ENCODE results near the gene RGL3.
A peak's percentile ranks its signal among the peaks of the same experiment; 100 is the strongest.
"Not testable (repeated sequence)": the region's sequence is repeated elsewhere in the genome, so short reads cannot be mapped to it uniquely, and the experiment has no call there.

The RGL3 gene

DNA sequence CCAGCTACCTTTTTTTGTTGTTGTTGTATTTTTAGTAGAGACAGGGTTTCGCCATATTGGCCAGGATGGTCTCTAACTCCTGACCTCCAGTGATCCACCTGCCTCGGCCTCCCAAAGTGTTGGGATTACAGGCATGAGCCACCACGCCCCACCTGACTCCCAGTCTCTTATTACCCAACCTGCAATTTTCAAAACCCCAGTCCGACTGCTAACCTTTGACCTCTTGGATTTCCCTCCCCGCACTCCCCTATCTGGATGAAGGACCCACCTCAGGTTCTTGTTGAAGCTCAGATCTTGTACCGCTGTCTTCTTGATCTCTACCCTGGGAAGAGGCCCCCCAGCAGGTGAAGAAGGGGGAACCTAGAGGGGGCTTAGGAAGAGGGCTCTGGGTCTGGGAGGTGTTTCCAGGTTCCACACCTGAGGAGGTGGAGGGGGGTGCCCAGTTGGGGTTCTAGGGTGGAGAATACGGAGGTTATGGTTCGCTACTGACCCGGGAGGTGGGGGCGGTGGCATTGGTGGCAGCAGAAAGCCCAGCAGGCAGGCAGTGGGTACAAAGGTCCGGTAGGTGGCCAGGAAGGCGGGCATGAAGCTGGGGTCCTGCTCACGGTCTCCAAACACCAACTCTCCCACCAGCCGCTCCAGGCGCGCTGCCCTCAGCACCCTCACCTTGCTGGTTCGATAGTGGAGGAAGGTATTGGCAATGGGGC, 2.6 kb downstream of the RGL3 start:
- no peak for DNase-seq

DNA sequence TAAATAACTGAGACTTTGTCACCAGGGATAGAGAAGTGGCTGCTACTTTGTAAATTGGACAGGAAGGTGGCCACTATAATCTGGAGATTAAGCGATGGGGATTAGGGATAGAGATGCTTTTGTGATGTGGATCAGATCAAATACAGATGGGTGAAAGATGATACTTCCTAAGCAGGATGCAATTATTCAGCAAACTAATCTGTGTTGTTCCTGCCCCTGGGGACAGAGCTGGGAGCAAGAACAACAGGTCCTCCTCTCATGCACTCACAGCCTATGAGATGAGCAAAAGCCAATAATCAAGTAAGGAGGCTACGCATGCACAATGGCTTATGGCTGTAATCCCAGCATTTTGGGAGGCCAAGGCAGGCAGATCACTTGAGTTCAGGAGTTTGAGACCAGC, 4.6 kb downstream of the RGL3 start:
- DNase-seq: no peak

DNA sequence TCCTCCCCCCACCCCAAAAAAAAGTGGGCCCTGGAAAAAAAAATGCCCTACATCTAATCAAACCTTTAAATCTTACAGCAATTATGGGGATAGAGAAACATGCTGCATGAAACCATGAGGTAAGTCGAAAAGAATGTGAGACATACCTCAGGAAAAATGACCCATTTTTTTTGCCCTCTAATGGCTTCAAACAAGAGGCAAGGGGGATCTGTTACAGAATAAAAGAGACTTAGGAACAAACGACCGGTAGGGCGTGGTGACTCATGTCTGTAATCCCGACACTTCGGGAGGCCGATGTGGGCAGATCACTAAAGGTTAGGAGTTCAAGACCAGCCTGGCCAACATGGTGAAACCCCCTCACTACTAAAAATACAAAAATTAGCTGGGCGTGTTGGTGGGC, 8.4 kb downstream of the RGL3 start:
- DNase-seq: no peak

DNA sequence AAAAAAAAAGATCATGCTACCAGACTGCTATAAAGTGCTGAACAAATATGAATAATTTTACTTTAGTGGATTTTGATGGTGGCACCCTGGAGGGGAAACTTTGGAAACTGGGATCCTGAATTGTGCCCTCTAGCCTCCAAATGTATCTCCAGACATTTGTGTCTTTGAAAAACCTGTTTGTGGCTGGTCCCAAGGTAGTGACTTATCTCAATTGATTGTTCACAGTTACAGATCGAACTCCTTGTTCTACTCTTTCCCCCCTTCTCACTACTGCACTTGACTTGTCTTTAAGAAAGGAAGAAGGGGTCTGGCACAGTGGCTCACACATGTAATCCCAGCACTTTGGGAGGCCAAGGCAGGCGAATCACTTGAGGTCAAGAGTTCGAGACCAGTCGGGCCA, 10.5 kb downstream of the RGL3 start:
- DNase-seq: no peak

DNA sequence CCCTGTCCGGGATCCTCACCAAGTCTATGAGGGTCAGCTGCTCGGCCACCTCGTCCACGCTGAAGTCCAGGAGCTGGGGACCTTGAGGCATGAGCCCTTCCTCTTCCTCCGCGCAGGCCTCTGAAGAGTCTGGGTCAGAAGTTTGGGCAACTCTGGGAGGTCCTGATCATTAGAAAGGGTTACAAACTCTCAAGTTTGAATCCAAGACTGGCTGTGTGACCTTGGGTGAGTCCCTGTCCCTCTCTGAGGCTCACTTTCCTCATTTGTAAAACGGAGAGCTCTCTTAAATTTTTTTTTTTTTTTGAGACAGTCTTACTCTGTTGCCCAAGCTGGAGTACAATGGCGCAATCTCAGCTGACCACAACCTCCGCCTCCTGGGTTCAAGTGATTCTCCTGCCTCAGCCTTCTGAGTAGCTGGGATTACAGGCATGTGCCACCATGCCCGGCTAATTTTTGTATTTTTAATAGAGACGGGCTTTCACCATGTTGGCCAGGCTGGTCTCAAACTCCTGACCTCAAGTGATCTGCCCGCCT, 12.3 kb downstream of the RGL3 start:
- DNase-seq: not testable (repeated sequence)

DNA sequence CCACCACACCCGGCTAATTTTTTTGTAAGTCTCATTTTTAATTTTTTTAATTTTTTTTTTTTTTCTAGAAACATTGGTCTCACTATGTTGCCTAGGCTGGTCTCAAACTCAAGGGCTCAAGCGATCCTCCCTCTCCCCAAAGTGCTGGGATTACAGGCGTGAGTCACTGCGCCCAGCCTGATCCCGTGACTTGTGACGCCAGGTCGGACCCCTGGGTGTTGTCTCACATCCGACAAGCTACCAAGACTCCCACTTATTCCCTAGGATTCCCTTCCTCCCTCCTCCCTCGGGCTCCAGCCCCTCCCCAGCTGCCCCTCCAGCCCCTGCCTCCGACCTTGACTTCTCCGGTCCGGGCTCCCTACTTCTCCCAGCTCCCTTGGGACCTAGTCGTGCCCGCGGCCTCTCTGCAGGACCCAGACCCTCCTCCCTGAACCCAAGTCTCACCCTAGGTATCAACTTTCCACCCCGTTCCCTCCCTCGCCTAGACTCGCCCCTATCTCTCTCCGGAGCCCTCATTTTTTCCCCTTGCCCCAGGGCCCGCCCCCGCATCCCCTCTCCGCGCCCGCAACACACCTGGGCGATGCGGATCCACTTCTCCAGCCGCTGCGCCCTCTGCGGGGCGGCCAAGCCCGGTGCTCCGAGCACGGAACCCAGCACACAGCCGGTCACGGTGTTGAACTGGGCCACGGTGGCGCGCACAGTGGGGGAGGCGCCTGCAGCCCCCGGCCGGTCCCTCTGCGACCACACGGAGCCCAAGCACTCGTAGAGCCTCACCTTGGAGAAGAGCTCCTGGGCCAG, 13.1 kb downstream of the RGL3 start:
- no peak for DNase-seq

DNA sequence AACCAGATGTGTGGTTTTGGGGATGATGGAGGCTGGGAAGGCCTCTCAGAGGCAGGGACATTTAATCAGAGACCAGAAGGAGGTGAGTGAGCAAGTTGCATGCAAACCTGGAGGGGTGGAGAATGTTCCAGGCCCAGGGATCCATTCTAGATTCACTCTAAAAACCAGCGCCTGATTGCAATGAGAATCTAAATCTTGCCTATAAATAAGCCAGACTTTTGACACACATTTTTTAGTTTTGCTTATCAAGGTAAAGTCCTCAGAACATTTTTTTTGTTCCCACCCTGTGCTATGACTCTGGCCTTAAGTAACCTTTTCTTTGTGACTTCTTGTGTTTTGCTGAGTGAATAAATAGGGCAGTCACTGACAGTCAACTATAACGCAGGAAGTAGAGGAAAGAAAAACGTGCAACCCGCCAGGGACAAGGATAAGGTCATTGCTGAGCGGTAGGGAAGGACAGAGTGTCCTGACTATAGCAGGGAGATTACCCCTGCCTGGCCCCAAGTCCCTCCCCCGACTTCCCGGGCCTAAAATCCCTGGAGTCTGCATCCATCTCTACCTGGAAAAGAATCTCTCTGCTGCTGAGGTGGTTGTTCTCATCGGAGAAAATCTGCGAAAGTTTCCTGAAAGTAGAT, 14.4 kb downstream of the RGL3 start:
- no peak for DNase-seq

DNA sequence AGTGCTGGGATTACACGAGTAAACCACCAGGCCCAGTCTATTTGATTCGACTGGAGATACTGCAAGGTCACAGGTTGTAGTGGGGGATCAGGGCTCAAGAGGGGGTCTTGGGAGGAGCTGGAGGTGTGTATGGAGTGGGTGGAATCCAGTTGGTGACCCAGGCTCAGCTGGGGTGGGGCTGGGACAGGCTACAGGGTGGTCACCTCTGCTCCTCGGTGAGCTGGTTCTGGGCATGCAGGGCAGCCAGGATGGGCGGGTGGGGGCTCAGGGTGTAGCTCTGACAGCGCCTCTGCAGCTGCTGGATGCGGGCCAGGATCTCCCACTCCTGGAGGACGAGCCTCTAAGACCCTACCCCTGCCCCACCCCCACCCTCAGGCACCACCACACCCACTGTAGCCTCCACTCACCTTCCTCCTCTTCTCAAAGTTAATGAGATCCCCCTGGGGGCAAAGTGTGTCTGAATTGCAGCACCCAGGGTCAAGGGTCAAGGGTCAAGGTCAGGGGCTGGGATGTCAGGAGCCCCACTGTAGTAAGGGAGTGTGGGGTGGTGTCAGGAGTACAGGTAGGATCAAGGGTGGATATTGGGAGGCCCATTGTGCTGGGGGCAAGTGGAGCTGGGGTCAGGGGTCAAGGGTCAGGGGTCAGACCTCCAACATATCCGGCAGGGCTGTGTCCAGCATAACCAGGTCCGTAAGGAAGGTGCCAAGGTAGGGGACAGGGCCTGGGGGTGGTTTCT, 17.1 kb downstream of the RGL3 start:
- DNase-seq: no peak

- no peak for DNase-seq
Observed at GRCh38 chr19:11400798-11401197, 18.3 kb downstream of the RGL3 start.

- no peak for DNase-seq
Observed at GRCh38 chr19:11399667-11400066, 19.4 kb downstream of the RGL3 start.

GRCh38 chr19:11397089-11397610, 22.0 kb downstream of the RGL3 start:
- DNase-seq: no peak

DNA sequence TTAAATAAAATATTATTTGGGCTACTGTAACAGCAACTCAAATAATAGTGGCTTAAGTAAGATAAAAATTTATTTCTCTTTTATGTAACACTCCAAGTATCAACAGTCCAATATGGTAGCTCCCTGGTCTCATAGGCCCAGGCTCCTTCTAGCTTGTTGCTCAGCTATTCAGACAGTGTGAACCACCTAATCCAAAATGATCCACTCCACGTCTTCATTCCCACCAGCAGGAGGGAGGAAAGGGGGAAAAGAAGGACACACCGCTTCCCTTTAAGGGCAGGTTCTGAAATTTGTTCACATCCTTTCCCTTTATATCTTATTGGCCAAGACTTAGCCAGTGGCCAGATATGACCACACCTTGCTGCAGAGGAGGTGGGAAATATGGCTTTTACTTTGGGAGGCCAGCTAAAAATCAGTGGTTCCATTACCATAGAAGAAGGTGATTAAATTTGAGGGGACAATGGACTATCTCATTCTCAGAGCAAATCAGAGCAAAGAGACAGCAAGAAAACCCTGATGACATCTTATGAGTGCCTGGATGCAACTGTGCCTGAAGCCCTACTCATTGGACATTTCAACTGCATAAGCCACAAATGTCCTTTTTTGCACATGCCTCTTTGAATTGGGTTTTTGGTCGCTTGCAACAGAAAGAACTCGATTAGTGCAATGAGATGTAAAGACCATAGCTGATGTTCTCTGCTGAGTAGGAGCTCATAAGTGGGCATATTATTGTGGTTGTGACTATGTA, 28.0 kb downstream of the RGL3 start:
- no peak for DNase-seq

DNA sequence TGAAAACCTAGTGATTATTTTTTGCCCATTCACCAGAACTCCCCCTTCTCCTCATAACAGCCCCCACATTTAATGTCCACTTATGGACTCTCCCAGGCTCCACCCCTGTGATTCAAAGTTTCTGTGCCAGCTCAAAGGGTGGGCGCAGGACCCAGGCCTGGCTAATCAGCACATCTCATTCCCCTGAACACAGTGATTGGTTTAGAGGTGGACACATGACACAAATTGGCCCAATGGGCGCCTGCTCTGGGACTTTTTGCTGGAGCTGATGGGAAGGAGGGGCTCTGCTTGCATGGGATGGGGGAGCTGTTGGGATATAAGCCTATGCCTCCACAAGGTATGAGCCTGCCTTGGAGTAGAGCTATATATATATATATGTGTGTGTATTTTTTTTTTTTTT, 28.8 kb downstream of the RGL3 start:
- no peak for DNase-seq

GRCh38 chr19:11387162-11388034, 31.7 kb downstream of the RGL3 start:
- DNase-seq: no peak

GRCh38 chr19:11384778-11385129, 34.4 kb downstream of the RGL3 start:
- no peak for DNase-seq

GRCh38 chr19:11383706-11384048, 35.4 kb downstream of the RGL3 start:
- no peak for DNase-seq

- DNase-seq: peak; percentile 9
Observed at GRCh38 chr19:11382898-11383705, 36.0 kb downstream of the RGL3 start.

DNA sequence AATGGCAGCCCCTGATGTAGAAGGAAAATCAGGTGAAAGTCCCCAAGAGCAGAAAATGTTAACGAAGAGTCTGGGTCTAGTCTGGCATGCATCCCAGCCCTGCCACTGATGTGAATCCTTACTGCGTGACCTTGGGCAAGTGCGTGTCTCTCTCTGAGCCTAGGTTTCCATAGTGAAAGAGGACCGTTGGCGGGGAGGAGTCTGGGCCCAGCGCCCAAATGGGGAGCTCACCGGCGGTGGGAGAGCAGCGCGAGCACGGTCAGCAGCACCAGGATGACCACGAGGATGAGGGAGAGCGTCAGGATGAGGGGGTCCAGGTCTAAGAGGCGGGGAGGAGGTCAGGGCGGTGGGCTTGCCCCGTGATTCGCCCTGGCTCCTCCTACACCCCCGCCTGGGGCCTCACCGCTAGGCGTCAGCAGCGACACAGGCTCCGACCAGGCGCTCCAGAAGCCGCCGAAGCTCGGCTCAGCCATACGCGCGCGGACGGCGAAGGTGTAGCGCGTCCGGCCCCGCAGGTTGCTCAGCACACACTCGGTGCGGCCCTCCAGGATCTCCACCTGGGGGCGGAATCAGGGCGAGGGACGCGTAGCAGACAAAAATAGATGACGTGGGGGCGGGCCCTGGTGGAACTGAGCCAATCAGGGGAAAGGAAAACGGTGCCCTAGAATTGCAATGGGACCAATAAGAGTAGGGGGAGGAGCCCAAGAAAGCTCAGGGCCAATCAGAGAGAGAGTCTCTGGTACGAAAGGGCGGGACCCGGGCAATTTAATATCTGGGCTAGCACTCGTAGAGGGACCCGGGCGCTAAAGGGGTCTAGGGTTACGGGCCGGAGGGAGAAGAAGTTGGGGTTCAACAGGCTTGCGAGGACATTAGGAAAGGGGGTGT, 38.2 kb downstream of the RGL3 start:
- peak; percentile 97 for DNase-seq

DNA sequence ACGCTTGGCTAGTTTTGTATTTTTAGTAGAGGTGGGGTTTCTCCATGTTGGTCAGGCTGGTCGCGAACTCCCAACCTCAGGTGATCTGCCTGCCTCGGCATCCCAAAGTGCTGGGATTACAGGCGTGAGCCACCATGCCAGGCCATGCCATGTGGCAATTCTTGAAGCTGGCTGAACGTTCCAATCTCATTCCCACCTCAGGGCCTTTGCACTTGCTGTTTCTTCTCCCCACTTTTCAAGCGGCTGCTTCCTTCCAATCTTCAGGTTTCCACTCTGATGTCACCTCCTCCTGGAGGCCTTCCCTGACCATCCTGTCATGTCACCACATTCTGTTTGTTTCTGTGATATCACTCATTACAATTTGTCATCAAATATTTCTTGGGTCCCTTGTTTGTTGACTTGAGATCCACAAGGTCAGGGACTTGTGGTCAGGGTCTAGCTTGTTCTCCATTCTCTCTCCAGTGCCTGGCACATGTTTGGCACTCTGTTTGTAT, 39.2 kb downstream of the RGL3 start:
- no peak for DNase-seq
